GM18873 (cell line): ENCODE data around the gene CRYM.
"Not testable (repeated sequence)": the region's sequence is repeated elsewhere in the genome, so short reads cannot be mapped to it uniquely, and the experiment has no call there.

ENCODE experiments used
- ATAC-seq: cut with Tn5 transposase; IDR thresholded peaks from one replicate; pipeline ENCODE4 v1.9.1; 2021; ENCODE audit warnings: mild to moderate bottlenecking, moderate library complexity, moderate number of reproducible peaks; ENCODE audit not compliant: unreplicated experiment, low FRiP score

CRYM gene

GRCh38 chr16:21277927-21278706 is at the start of gene CRYM:
CRYM (minus strand) TSS chr16:21278290; CDS start chr16:21278251, 39 bp downstream.
- no peak for ATAC-seq

- ATAC-seq: no peak
Observed at GRCh38 chr16:21327046-21327445, 49.0 kb upstream of the CRYM start.

- ATAC-seq: no peak
Observed at GRCh38 chr16:21326459-21326858, 48.4 kb upstream of the CRYM start.

GRCh38 chr16:21324267-21324666 is 46.2 kb upstream of the CRYM start:
- no peak for ATAC-seq

- ATAC-seq: not testable (repeated sequence)
Observed at GRCh38 chr16:21322251-21322650, 44.2 kb upstream of the CRYM start.

- ATAC-seq: no peak
Observed at GRCh38 chr16:21321736-21322135, 43.6 kb upstream of the CRYM start.

- ATAC-seq: no peak
Observed at GRCh38 chr16:21314339-21314738, 36.2 kb upstream of the CRYM start.

- not testable (repeated sequence) for ATAC-seq
Observed at GRCh38 chr16:21312863-21313372, 34.8 kb upstream of the CRYM start.

- ATAC-seq: not testable (repeated sequence)
Observed at GRCh38 chr16:21312046-21312445, 34.0 kb upstream of the CRYM start.

- not testable (repeated sequence) for ATAC-seq
Observed at GRCh38 chr16:21306712-21307111, 28.6 kb upstream of the CRYM start.

GRCh38 chr16:21302898-21303528 is 24.9 kb upstream of the CRYM start:
- no peak for ATAC-seq

GRCh38 chr16:21302454-21302853 is 24.4 kb upstream of the CRYM start:
- ATAC-seq: no peak

GRCh38 chr16:21301895-21302291 is 23.8 kb upstream of the CRYM start:
- no peak for ATAC-seq

GRCh38 chr16:21301168-21301894 is 23.2 kb upstream of the CRYM start:
- ATAC-seq: peak; percentile 46

- ATAC-seq: peak; percentile 52
Observed at GRCh38 chr16:21300309-21301167, 22.4 kb upstream of the CRYM start.

- not testable (repeated sequence) for ATAC-seq
Observed at GRCh38 chr16:21289789-21290188, 11.7 kb upstream of the CRYM start.

GRCh38 chr16:21285314-21285713 is 7.2 kb upstream of the CRYM start:
- ATAC-seq: no peak

- ATAC-seq: no peak
Observed at GRCh38 chr16:21284414-21284813, 6.3 kb upstream of the CRYM start.

- no peak for ATAC-seq
Observed at GRCh38 chr16:21283521-21284289, 5.6 kb upstream of the CRYM start.
